ENCODE data around the gene ACSL1. TPM values are rescaled to one million over a fixed set of nuclear protein-coding genes. Genes with fewer than 3 reads are reported as not detected.

Gene ACSL1
- total and polyA plus RNA-seq, 9 of the 15 experiments (the other 6 are each of a cell fraction or from before 2014, with no cell fraction given) = 6.7 to 24.1 (median 15.0) TPM

DNA sequence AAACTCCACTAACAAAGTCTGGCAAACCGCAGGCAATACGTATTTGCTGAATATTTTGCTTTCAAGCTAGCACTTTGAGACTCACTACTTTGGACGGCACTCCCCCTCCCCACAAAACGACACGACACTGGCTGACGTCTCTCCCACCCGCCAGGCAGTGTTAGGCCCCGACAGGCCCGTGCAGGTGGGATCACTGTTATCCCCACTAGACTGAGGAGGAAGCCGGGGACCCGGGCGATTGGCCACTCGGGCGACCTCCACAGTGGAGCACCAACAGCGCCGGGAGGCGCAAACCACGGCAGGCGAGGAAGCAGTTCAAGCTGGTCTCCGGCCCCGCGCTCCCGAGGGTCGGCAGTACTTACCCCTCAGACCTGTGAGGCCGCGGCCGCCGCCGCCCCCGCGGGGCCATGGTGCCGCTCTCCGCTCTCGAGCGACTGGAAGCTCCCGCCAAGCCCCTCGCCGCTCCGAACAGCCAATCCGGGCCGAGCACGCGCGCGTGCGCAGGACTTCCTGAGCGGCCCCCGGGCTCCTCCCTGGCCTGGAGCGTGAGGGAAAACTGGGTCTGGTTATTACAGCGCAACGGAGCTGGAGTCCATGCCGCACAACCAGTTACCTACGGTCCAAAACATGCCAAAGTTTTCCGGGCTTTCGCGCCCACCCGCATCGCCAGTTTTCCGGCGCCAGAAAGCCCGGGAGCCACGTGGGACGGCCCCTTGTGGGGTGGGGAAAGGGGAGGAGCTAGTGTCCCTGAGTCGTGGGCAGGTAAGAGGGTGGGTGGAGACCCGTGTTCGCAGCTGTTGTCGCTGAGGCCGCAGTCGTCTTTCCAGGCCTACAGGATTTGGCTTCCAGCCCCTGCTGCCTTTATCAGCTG, 91.9 kb downstream of the ACSL1 start, which contains the start of gene CENPU (continued):
- TF ChIP-seq XRCC4 (IDR thresholded peaks at IDR 0.05; ENCODE audit: extremely low read depth, insufficient read depth, insufficient read length) (no peak), SNIP1 (IDR thresholded peaks at IDR 0.05; ENCODE audit: low read depth) (no peak), PML (IDR thresholded peaks at IDR 0.05; ENCODE audit: low read length) (no peak; the same call in none of the 2 replicates), ZNF583 (CRISPR knock-in tag; IDR thresholded peaks at IDR 0.05) (no peak), NR1H2 (CRISPR knock-in tag; IDR thresholded peaks at IDR 0.05) (no peak), ZNF324 (CRISPR knock-in tag; IDR thresholded peaks at IDR 0.05) (no peak), SETDB1 (IDR thresholded peaks at IDR 0.05; ENCODE audit: low read length) (no peak), CBX1 (IDR thresholded peaks at IDR 0.05; ENCODE audit: low read depth) (peak; percentile 95), ARHGAP35 (IDR thresholded peaks at IDR 0.05; ENCODE audit: partially characterized antibody) (no peak), RFX1 (IDR thresholded peaks at IDR 0.05) (peak; percentile 41; the same call in 1 of the 2 replicates)
- TF ChIP-seq, protein P1, sequence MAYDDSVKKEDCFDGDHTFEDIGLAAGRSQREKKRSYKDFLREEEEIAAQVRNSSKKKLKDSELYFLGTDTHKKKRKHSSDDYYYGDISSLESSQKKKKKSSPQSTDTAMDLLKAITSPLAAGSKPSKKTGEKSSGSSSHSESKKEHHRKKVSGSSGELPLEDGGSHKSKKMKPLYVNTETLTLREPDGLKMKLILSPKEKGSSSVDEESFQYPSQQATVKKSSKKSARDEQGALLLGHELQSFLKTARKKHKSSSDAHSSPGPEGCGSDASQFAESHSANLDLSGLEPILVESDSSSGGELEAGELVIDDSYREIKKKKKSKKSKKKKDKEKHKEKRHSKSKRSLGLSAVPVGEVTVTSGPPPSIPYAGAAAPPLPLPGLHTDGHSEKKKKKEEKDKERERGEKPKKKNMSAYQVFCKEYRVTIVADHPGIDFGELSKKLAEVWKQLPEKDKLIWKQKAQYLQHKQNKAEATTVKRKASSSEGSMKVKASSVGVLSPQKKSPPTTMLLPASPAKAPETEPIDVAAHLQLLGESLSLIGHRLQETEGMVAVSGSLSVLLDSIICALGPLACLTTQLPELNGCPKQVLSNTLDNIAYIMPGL (CRISPR knock-in tag; IDR thresholded peaks at IDR 0.05) = peak; percentile 85
- TF ChIP-seq, protein P2, sequence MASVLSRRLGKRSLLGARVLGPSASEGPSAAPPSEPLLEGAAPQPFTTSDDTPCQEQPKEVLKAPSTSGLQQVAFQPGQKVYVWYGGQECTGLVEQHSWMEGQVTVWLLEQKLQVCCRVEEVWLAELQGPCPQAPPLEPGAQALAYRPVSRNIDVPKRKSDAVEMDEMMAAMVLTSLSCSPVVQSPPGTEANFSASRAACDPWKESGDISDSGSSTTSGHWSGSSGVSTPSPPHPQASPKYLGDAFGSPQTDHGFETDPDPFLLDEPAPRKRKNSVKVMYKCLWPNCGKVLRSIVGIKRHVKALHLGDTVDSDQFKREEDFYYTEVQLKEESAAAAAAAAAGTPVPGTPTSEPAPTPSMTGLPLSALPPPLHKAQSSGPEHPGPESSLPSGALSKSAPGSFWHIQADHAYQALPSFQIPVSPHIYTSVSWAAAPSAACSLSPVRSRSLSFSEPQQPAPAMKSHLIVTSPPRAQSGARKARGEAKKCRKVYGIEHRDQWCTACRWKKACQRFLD (CRISPR knock-in tag; IDR thresholded peaks at IDR 0.05) = peak; percentile 62; the same call in 1 of the 2 replicates
- TF ChIP-seq, protein P3, sequence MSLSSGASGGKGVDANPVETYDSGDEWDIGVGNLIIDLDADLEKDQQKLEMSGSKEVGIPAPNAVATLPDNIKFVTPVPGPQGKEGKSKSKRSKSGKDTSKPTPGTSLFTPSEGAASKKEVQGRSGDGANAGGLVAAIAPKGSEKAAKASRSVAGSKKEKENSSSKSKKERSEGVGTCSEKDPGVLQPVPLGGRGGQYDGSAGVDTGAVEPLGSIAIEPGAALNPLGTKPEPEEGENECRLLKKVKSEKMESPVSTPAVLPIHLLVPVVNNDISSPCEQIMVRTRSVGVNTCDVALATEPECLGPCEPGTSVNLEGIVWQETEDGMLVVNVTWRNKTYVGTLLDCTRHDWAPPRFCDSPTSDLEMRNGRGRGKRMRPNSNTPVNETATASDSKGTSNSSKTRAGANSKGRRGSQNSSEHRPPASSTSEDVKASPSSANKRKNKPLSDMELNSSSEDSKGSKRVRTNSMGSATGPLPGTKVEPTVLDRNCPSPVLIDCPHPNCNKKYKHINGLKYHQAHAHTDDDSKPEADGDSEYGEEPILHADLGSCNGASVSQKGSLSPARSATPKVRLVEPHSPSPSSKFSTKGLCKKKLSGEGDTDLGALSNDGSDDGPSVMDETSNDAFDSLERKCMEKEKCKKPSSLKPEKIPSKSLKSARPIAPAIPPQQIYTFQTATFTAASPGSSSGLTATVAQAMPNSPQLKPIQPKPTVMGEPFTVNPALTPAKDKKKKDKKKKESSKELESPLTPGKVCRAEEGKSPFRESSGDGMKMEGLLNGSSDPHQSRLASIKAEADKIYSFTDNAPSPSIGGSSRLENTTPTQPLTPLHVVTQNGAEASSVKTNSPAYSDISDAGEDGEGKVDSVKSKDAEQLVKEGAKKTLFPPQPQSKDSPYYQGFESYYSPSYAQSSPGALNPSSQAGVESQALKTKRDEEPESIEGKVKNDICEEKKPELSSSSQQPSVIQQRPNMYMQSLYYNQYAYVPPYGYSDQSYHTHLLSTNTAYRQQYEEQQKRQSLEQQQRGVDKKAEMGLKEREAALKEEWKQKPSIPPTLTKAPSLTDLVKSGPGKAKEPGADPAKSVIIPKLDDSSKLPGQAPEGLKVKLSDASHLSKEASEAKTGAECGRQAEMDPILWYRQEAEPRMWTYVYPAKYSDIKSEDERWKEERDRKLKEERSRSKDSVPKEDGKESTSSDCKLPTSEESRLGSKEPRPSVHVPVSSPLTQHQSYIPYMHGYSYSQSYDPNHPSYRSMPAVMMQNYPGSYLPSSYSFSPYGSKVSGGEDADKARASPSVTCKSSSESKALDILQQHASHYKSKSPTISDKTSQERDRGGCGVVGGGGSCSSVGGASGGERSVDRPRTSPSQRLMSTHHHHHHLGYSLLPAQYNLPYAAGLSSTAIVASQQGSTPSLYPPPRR (CRISPR knock-in tag; IDR thresholded peaks at IDR 0.05; ENCODE audit: borderline replicate concordance) = peak; percentile 86; the same call in 1 of the 2 replicates

Data from K562 (cell line).